DMS53 treated with DMSO at 0.1 percent for 48 hours (cell line): ENCODE measurements around the gene PTK7.
A peak's percentile ranks its signal among the peaks of the same experiment; 100 is the strongest.
"Not testable (repeated sequence)": the region's sequence is repeated elsewhere in the genome, so short reads cannot be mapped to it uniquely, and the experiment has no call there.

ENCODE experiments used
- DNase-seq: peaks from one replicate; lab custom pipeline; 2025; ENCODE audit not compliant: unreplicated experiment; lab: John Stamatoyannopoulos, UW

Gene PTK7

GRCh38 chr6:43054206-43054943 is 21.7 kb upstream of the PTK7 start:
- no peak for DNase-seq

GRCh38 chr6:43055966-43056365 is 20.1 kb upstream of the PTK7 start:
- DNase-seq = no peak

- DNase-seq = no peak
Observed at GRCh38 chr6:43058531-43058930, 17.6 kb upstream of the PTK7 start.

DNA sequence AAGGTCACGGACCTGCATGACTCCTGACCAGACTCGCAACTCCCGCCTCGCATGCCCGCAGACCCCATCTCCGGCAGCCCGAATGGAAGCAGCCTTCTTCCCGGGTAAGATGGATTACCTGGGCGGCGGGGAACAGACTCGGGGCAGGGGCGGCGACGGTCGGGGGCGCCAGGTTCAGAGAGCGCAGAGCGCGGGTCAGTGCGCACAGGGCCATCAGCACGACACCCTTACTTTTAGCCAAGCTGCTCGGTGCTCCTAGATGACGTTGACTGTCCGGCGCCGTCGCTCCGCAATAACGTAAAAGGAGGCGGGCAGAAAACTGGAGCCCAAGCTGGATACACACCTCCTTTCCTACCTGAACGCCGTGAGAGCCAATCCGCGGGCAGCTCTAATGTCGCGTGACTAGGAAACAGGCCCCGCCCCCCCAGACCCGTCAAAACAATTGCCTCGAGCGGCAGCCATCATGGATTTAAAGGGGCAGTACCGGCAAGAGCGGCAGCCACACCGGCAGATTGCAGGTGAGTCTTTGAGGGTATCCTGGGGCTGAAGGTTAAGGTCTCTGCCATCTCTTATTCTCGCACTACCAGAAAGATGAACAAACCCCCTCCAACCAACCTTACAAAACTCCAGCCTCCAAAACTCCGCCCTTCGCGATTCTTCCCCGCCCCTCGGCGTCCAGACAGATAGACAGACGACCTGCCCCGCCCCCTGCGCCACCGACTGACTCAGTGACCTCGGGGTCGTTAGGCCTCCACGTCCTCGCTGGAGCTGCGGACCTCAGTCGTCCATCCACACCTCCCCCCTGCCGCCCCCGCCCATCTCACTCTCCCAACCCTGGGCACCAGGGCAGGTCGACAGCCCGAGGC is 16.7 kb upstream of the PTK7 start, which contains the start of the genes KLC4 and MRPL2:
TSS of gene KLC4 (plus strand) at position 464 of the 866 bp plus-strand sequence. CDS start 1,705 bp downstream, outside the sequence.
TSS of gene MRPL2 (minus strand) at position 267 of the 866 bp plus-strand sequence. CDS start at position 214, 53 bp downstream.
- peak; percentile 94 for DNase-seq

DNA sequence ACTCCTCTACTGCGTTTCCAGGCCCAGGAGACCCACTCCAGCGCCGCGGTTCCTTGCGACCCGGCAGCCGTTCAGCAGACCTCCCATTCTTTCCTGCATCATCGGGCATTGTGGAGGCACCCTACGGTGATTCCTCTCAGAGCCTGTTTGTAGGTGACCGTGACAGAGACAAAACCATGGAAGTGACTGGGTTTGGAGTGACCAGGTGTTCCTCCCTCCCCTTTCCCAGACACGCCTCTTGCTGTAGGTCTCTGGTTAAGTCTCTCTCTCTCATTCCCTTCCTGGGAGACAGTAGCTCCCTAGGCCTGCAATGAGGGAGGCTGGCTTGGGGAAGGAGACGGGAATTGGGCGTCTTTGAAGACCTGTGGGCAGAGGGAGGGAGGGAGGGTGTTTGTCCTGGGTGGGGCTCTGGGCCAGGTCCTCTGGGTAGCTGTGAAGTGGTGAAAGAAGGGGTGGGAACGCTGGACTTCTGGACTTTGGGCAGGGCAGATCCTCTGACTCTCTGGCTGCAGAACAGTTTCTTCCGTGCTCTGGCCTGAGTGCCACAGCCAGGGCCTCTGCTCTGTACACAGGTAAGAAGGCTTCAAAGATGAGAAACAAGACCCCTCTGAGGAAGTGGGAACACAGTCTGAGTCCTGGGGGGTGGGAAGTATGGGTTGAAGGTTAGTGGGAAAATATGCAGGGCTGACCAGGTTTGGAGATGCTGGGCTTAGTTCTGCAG is 15.9 kb upstream of the PTK7 start:
- DNase-seq = peak; percentile 60

DNA sequence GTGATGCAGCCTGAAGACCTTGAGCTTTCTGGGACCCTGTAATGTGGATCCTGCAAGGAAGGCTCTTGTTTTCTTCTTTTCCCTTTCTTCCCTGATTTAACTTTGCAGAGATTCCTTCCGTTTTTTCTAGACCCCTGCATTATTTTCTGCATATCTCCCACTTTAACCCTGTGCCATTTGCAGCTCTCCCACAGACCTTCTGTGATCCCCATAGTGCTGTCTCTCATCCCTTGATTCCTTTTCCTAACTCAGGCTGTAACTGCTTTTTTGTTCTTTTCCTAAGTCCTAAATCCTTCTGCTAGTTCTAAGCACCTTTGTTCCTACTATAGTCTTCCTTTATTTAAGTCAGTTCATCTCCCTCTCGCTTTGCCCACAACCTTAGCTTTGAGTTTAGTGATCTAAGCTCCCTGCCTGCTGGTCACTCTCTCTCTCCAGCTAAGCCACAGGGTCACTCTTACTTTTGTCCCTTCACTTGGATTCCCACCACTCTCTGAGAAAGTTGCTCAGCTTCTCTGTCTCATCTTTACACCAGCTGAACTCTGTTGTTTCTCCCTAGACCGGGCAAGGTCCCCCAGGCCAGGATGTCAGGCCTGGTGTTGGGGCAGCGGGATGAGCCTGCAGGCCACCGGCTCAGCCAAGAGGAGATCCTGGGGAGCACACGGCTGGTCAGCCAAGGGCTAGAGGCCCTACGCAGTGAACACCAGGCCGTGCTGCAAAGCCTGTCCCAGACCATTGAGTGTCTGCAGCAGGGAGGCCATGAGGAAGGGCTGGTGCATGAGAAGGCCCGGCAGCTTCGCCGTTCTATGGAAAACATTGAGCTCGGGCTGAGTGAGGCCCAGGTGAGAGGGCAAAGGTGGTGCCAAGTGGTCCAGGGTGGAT is 15.1 kb upstream of the PTK7 start:
- DNase-seq = no peak

DNA sequence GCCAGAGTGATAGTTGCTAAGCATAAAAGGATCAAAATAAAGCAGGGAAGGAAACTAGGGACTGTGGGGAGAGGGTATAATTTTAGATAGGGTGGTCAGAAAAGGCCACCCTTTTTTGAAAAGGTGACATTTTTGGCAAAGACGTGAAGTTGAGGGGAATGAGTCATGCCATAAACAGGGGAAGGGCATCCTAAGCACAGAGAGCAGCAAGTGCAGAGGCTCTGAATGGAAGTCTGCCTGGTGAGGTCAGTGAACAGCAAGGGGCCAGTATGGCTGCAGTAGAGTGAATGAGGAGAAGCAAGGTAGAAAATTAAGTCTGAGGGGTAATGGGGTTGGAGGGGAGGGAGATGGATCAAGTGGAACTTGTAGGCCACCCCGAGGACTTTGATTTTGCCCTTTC is 14.3 kb upstream of the PTK7 start:
- DNase-seq = no peak

GRCh38 chr6:43062818-43063217 is 13.3 kb upstream of the PTK7 start:
- DNase-seq = no peak

- DNase-seq = peak; percentile 31
Observed at GRCh38 chr6:43070028-43070632, 6.0 kb upstream of the PTK7 start.

DNA sequence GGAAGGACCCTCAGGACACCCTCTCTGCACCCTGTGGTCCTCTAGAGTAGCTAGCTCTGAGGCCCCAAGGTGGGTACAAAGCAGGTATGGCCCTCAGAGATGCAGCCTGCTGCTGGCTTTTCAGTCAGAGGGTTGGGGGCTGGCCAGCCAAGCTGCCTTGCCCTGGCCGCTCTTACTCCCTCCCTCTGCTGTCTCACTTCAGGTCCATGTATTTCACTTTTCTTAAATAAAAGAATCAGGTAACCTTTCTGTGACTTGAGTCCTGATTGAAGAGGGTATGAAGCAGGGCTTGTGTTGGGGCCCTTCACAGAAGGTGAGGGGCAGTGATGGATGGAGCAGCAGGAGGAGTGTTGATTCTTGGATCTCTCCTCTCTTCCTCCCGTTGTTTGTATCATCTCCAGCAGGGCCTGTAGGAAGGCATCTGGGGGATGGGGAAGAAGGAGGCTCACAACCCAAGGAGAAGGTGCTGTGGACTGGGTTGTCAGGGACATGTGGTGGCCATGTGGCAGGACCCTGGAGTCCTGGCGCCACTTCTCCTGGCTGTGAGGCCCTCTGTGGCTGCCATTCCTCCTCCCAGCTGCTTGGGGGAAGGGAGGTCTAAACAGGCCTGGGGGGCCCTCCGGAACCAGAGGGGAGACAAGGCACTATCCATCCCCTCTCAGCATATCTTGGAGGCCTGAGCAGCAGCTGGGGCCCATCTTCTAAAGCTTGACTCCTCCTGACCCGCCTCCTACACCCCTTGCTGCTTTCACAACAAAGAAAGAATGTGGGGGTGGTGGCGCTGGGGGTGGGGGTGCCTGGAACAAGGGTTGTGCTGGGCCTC is 1.1 kb upstream of the PTK7 start:
- DNase-seq = no peak

- no peak for DNase-seq
Observed at GRCh38 chr6:43076464-43077332, 584 bp downstream of the PTK7 start.

GRCh38 chr6:43077333-43077809 is 1.3 kb downstream of the PTK7 start:
- DNase-seq = no peak

DNA sequence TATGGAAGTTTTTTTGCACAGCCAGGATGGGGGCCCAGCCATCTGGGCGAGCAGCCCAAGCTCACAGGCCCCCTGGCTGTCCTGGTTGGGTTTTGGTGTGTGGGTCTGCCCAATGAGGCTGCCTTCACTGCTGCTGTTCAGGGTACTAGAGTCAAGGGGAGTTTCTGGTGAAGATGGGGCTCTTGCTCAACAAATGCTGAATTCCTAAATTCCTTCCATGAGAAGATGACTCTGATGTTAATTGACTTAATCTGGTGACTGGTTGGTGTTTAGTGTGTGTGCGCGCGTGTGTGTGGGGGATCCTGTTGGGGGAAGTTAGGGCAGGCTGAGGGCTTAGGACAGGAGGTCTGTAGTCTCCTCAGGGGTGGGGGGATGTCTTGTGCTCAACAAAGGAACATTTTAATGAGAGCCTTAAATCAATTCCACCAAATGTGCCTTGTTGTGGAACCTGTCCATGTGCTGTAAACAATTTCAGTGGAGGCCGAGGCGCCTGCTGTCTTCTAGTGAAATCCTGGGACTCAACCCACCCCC is 1.9 kb downstream of the PTK7 start:
- DNase-seq = no peak

- DNase-seq = no peak
Observed at GRCh38 chr6:43078691-43079090, 2.6 kb downstream of the PTK7 start.

- no peak for DNase-seq
Observed at GRCh38 chr6:43081043-43081442, 4.9 kb downstream of the PTK7 start.

- DNase-seq = not testable (repeated sequence)
Observed at GRCh38 chr6:43081922-43082321, 5.8 kb downstream of the PTK7 start.

DNA sequence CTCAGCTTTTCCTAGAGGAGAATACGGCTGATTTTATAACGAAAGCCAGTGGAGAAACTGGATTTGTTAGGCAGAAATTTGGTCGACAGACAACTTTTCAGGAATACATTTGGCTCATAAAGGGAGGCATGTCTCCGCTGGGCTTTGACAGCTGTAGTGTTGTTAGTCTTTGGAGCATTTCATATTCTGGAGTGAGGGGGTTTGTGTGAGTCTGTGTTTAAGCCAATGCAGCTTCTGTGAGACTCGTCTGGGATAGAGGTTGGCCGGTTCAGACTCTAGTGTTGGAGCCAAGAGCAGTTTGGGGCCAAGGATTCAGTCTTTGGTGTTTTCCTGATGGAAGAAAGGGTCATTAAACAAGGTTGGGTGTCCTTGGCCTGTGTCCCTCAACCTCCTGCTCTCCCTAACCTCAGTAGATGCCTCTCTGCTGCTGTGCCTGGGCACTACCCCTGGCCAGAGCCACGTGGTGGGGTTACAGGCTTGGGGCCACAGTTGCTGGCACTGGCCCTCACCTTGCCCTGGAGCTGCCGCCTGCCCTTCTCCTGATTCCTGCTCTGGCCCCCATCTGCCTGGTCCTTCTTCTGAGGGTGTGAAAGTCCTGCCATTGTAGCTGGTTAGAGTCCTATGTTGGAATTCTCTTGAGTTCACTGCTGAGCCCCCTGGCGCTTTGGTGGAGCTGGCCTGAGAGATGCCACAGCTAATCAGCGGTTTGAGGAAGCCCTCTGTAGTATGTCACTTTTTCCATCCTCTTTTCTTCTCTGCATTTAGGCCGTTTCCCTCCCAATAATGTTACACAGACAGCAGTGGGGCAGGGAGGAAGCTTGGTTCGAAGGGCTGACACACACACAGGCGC is 6.9 kb downstream of the PTK7 start:
- DNase-seq = no peak
